HL-60 (cell line): ENCODE measurements around the gene COX7A2.

Experiments used
- DNase-seq, 2 experiments: peaks; one replicate each; pipeline ENCODE4 v3.0.0-alpha.2; 2010 to 2020; ENCODE audit warnings: low read depth in 1 of 2, low spot score in 1 of 2
- H3K27ac ChIP-seq: fragments of 250-450 bp; sonication (Bioruptor Pico); replicated peaks from 2 replicates; pipeline ENCODE4 v1.5.1; 2020; ENCODE audit warnings: mild to moderate bottlenecking, moderate library complexity
- H3K27me3 ChIP-seq: fragments of 250-450 bp; sonication (Bioruptor Pico); 2 replicates; pipeline ENCODE4 v1.5.1; 2021; ENCODE audit warnings: mild to moderate bottlenecking, moderate library complexity; ENCODE audit not compliant: insufficient read depth, poor library complexity, severe bottlenecking
- H3K4me3 ChIP-seq: replicated peaks from 2 replicates; pipeline ENCODE4 v1.5.1; 2011; ENCODE audit warnings: mild to moderate bottlenecking, control low read depth, low read length; ENCODE audit not compliant: insufficient read depth
- GABPA ChIP-seq: IDR thresholded peaks from 2 replicates; pipeline ENCODE4 v1.6.1; 2012; ENCODE audit warnings: low read depth
- POLR2AphosphoS5 ChIP-seq: IDR thresholded peaks from 2 replicates; pipeline ENCODE4 v1.6.1; 2012; ENCODE audit warnings: low read depth
- SPI1 ChIP-seq: IDR thresholded peaks from 2 replicates; pipeline ENCODE4 v1.6.1; 2012; ENCODE audit warnings: low read depth, mild to moderate bottlenecking, borderline replicate concordance
- TF ChIP-seq, protein P1 (sequence below): IDR thresholded peaks from 2 replicates; pipeline ENCODE4 v1.6.1; 2012; ENCODE audit warnings: low read depth; ENCODE audit not compliant: insufficient replicate concordance
- TF ChIP-seq, protein P2 (sequence below): IDR thresholded peaks from one replicate; pipeline ENCODE4 v1.5.1; 2011; ENCODE audit warnings: low read length, control low read depth, inconsistent platforms; ENCODE audit not compliant: insufficient read depth

COX7A2 gene

DNA sequence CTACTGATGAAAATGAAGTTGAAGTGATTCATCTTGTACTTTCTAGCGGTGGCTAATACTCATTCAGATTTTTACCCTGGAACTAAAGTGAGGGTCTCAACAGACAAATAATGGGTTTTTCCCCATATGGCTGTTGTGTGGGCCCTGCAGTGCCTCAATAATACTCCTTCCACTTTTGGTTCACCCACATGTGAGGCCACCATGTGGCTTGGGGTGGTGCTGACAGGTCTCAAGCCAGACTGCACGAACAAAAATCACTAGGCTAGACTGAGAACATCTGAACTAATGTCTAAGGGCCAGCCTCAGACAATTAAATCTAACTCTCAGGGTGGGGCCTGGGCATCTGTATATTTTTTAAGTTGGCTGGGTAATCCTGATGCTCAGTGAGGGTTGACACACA is 29.9 kb downstream of the COX7A2 start:
- no peak for DNase-seq
- Histone ChIP-seq H3K4me3 (no peak overlapping the region), H3K27ac (no peak overlapping the region), H3K27me3 (peaks cover 3% of the 10 kb centered on the region)
- TF ChIP-seq POLR2AphosphoS5: no peak
- TF ChIP-seq SPI1: no peak
- TF ChIP-seq, protein P1, sequence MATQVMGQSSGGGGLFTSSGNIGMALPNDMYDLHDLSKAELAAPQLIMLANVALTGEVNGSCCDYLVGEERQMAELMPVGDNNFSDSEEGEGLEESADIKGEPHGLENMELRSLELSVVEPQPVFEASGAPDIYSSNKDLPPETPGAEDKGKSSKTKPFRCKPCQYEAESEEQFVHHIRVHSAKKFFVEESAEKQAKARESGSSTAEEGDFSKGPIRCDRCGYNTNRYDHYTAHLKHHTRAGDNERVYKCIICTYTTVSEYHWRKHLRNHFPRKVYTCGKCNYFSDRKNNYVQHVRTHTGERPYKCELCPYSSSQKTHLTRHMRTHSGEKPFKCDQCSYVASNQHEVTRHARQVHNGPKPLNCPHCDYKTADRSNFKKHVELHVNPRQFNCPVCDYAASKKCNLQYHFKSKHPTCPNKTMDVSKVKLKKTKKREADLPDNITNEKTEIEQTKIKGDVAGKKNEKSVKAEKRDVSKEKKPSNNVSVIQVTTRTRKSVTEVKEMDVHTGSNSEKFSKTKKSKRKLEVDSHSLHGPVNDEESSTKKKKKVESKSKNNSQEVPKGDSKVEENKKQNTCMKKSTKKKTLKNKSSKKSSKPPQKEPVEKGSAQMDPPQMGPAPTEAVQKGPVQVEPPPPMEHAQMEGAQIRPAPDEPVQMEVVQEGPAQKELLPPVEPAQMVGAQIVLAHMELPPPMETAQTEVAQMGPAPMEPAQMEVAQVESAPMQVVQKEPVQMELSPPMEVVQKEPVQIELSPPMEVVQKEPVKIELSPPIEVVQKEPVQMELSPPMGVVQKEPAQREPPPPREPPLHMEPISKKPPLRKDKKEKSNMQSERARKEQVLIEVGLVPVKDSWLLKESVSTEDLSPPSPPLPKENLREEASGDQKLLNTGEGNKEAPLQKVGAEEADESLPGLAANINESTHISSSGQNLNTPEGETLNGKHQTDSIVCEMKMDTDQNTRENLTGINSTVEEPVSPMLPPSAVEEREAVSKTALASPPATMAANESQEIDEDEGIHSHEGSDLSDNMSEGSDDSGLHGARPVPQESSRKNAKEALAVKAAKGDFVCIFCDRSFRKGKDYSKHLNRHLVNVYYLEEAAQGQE: no peak
- TF ChIP-seq, protein P2, sequence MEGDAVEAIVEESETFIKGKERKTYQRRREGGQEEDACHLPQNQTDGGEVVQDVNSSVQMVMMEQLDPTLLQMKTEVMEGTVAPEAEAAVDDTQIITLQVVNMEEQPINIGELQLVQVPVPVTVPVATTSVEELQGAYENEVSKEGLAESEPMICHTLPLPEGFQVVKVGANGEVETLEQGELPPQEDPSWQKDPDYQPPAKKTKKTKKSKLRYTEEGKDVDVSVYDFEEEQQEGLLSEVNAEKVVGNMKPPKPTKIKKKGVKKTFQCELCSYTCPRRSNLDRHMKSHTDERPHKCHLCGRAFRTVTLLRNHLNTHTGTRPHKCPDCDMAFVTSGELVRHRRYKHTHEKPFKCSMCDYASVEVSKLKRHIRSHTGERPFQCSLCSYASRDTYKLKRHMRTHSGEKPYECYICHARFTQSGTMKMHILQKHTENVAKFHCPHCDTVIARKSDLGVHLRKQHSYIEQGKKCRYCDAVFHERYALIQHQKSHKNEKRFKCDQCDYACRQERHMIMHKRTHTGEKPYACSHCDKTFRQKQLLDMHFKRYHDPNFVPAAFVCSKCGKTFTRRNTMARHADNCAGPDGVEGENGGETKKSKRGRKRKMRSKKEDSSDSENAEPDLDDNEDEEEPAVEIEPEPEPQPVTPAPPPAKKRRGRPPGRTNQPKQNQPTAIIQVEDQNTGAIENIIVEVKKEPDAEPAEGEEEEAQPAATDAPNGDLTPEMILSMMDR: no peak
- no peak for TF ChIP-seq GABPA

GRCh38 chr6:75213112-75213511 is 30.5 kb downstream of the COX7A2 start:
- TF ChIP-seq, protein P1: no peak
- TF ChIP-seq SPI1 (no peak), GABPA (no peak), POLR2AphosphoS5 (no peak)
- TF ChIP-seq, protein P2: no peak
- DNase-seq: no peak
- Histone ChIP-seq H3K4me3 (no peak overlapping the region), H3K27me3 (peaks cover 9% of the 10 kb centered on the region), H3K27ac (no peak overlapping the region)

- H3K27me3 ChIP-seq: peaks cover 20% of the 10 kb centered on the region
- no peak overlapping the region for H3K4me3 ChIP-seq
Measured at GRCh38 chr6:75211920-75212590, 31.5 kb downstream of the COX7A2 start.

More at GRCh38 chr6:75211920-75212590, 31.5 kb downstream of the COX7A2 start:
- no peak for TF ChIP-seq GABPA
- no peak for TF ChIP-seq POLR2AphosphoS5
- TF ChIP-seq, protein P1: no peak
- TF ChIP-seq SPI1: no peak
- TF ChIP-seq, protein P2: no peak
- no peak for DNase-seq
- H3K27ac ChIP-seq: no peak overlapping the region
